ENCODE results near the gene GZMM.

GRCh38 chr19:581399-582111 lies 37.7 kb downstream of the GZMM start:
- TF ChIP-seq POLR2A (IDR thresholded peaks at IDR 0.05; ENCODE audit: low read depth, low read length) (no peak), SPI1 (IDR thresholded peaks at IDR 0.05; ENCODE audit: low read depth, low read length) (no peak), TAF1 (IDR thresholded peaks at IDR 0.05; ENCODE audit: low read depth, low read length) (no peak), PAX5 (IDR thresholded peaks at IDR 0.05; ENCODE audit: insufficient read depth, low read length, severe bottlenecking) (no peak)
